Aorta (tissue), 5 donors: ENCODE results near the gene ZNF350. TPM values are rescaled to one million over a fixed set of nuclear protein-coding genes. Genes with fewer than 3 reads are reported as not detected.
"Not testable (repeated sequence)": the region's sequence is repeated elsewhere in the genome, so short reads cannot be mapped to it uniquely, and the experiment has no call there.

Experiments
- ATAC-seq: fragments of 200-7000 bp; cut with Tn5 transposase; one replicate; pipeline ENCODE4 v1.9.1; 2022; ENCODE audit warnings: moderate library complexity; ENCODE audit not compliant: low FRiP score
- DNase-seq, 2 donors: peaks; one replicate each; pipeline ENCODE4 v3.0.0-alpha.2; 2020
- H3K27ac ChIP-seq, 2 donors: one replicate each; pipeline ENCODE4 v1.5.1; 2013; ENCODE audit warnings: low read length in 2 of 2, mild to moderate bottlenecking in 2 of 2, moderate library complexity in 2 of 2, control low read depth in 1 of 2, inconsistent platforms in 1 of 2, low read depth in 1 of 2
- H3K27me3 ChIP-seq, 2 donors: one replicate each; pipeline ENCODE4 v1.6.1; 2013; ENCODE audit warnings: control low read depth in 1 of 2, low read length in 1 of 2, mild to moderate bottlenecking in 1 of 2, moderate library complexity in 1 of 2; ENCODE audit not compliant: insufficient read depth in 2 of 2, control insufficient read depth in 1 of 2
- H3K36me3 ChIP-seq, 2 donors: one replicate each; pipeline ENCODE4 v1.6.1; 2013; ENCODE audit warnings: control low read depth in 1 of 2, low read length in 1 of 2, mild to moderate bottlenecking in 1 of 2; ENCODE audit not compliant: insufficient read depth in 2 of 2, control insufficient read depth in 1 of 2
- H3K4me1 ChIP-seq, 2 donors: one replicate each; pipeline ENCODE4 v1.6.1; 2013; ENCODE audit warnings: low read length in 2 of 2, control low read depth in 1 of 2, mild to moderate bottlenecking in 1 of 2, moderate library complexity in 1 of 2; ENCODE audit not compliant: insufficient read depth in 2 of 2, control insufficient read depth in 1 of 2
- H3K4me3 ChIP-seq, 2 donors: one replicate each; pipeline ENCODE4 v1.5.1; 2013; ENCODE audit warnings: low read length in 2 of 2, control low read depth in 1 of 2, mild to moderate bottlenecking in 1 of 2
- H3K9me3 ChIP-seq: one replicate; pipeline ENCODE4 v1.6.1; 2013; ENCODE audit warnings: mild to moderate bottlenecking, low read length; ENCODE audit not compliant: control insufficient read depth
- WGBS, 2 donors: extraction: QIAGEN DNeasy Blood & Tissue Kit; methylation state at CpG; one replicate each; pipeline ENCODE4 v1.1.7; 2013; 5-methylcytosine and 5-hydroxymethylcytosine counted together
- intact Hi-C, 2 donors: fragments of 100-400 bp; cut with DNase I; formaldehyde crosslinking; loops; one replicate each; pipeline versions ENCODE4 v1.14.2 to v1.15.0; 2022
- long read RNA-seq, 2 donors: library from polyadenylated mRNA; unstranded; transcript quantifications; one replicate each; pipeline ENCODE4 v2.0.0, GENCODE V29; 2020 to 2021
- polyA plus RNA-seq, 2 donors: library from polyadenylated mRNA; stranded (reverse); fragments of 200-250 nt; gene quantifications; one replicate each; pipeline ENCODE4 v1.2.3, GENCODE V29; 2013
- total RNA-seq, 2 donors: library from RNA; stranded (reverse); fragmentation: NEBNext Ultra II Directional; extraction: Animal tissue kit (Norgen Biotek cat#: 25700); gene quantifications; one replicate each; pipeline ENCODE4 v1.2.1, GENCODE V29; 2021
- donor health status: healthy with polysubstance abuse.
- donor health status: Bipolar disorder and iron deficiency.
- donor health status: DM: no; HTN: no; CAD: no.
- donor health status: DM: no; HTN: no; CAD: no.
- donor health status: DM: yes; HTN: yes; CAD: no.

Gene ZNF350
- total RNA-seq (10 to 100 TPM; 13.2 to 17.7 TPM), polyA plus RNA-seq (10 to 100 TPM in 1 of 2 donors, 1 to 10 TPM in 1; 9.9 to 11.9 TPM)
- long read RNA-seq, donor 1, transcript ZNF350-204 (2 exons, 1,601 nt): minor isoform, 5 of 45 reads
- long read RNA-seq, donor 1, transcript ZNF350-201 (5 exons, 2,338 nt): major isoform, 27 of 45 reads
- long read RNA-seq, donor 1, partial matches to known transcripts: 2 of 45 reads
- long read RNA-seq, donor 1, other reads (novel, unspliced or antisense): 11 of 45 reads
- long read RNA-seq, donor 2, partial matches to known transcripts: 1 of 8 reads
- long read RNA-seq, donor 2, other reads (novel, unspliced or antisense): 3 of 8 reads

DNA sequence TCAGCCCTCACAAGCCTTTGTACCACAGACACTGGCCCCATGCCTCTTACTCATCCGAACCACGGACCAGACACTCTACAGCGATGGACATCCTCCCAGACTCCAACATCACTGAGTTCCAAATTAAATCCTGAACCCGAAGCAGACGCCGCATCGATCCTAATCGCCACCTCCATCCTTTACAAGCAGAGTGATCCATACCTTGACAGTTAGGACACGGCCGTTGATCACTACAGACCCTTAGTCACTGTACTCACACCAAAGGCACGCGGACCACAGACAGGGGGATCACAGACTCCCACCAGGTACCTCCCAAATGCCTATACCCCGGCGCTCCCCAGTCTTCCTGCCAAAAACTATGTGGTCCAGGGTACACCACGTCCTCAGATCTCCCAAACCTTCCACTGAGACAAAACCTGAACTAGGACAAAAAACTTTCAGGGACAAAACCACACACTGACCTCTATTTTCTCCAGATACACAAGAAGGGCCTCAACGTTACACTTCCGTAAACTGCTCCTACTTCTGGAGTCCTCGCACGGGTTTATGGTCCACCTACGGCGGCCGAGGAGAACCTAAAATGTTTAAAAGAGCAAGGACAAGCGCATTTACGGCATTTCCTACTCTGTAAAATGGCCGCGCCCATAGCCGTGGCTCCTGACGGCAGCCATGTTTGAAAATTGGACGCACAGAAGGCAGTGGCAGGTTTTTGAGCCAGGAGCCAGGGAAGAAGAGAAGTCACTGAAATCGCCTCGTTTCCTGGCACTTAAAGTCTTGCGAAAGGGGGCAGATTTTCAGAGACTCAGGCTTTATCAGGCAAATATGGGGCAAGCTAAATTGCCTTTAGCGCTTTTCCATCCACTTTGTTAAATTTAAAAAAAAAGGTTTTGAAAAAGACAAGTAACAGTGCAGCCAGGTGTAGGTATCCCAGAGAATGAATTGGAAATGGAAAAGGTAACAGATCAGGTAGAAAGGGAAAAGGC is at the start of gene ZNF350:
ZNF350 (minus strand) TSS at position 532 of the 983 bp plus-strand sequence. CDS start 12,480 bp downstream, outside the sequence.
- ATAC-seq (peak; percentile 98), DNase-seq (peak; percentile 94 to 95)
- H3K4me1 ChIP-seq: no peaks in the 10 kb centered on the region
- H3K27ac ChIP-seq: peak within 1 kb of the TSS in 1 of 2 donors; percentile 65
- no peaks in the 10 kb centered on the region for H3K36me3 ChIP-seq
- intact Hi-C loops: loop anchor here in 1 of 2 donors (5.0 to 10.0 kb wide), 3 partner anchors 41 to 92 kb away; partner anchors contain the start of genes ZNF613 and ZNF614
- H3K9me3 ChIP-seq: peaks cover 9% of the 10 kb centered on the region
- 2 to 3% methylated on average over 33 of the region's 33 CpGs for WGBS, 2 donors
- peak within 1 kb of the TSS; percentile 99 for H3K4me3 ChIP-seq
- no peaks in the 10 kb centered on the region for H3K27me3 ChIP-seq

DNA sequence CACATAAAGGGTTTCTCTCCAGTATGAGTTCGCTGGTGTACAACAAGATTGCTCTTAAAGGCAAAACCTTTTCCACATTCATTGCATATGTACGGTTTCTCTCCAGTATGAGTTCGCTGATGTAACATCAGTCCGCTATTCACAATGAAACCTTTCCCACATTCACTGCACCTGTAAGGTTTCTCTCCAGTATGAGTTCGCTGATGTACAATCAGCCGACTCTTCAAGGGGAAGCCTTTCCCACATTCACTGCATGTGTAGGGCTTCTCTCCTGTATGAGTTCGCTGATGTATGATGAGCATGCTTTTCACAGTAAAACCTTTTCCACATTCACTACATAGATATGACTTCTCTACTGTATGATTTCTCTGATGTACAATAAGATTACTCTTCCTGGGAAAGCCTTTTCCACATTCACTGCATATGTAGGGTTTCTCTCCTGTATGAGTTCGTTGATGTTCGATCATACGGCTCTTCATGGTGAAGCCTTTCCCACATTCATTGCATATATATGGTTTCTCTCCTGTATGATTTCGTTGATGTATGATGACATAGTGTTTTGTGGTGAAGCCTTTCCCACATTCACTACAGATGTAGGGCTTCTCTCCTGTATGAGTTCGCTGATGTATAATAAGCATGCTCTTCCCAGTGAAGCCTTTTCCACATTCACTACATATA is 47.5 kb upstream of the ZNF350 start:
- peaks cover 21 to 48% of the 10 kb centered on the region in 2 donors for H3K36me3 ChIP-seq
- H3K27me3 ChIP-seq: no peaks in the 10 kb centered on the region
- peaks cover 32% of the 10 kb centered on the region for H3K9me3 ChIP-seq
- intact Hi-C loops: no loop called here
- no peak overlapping the region for H3K27ac ChIP-seq
- no peak for DNase-seq
- WGBS, 2 donors: 97 to 98% methylated on average over 12 of the region's 12 CpGs
- H3K4me1 ChIP-seq: no peaks in the 10 kb centered on the region
- H3K4me3 ChIP-seq: peak overlapping the region in 1 of 2 donors; percentile 46
- no peak for ATAC-seq

DNA sequence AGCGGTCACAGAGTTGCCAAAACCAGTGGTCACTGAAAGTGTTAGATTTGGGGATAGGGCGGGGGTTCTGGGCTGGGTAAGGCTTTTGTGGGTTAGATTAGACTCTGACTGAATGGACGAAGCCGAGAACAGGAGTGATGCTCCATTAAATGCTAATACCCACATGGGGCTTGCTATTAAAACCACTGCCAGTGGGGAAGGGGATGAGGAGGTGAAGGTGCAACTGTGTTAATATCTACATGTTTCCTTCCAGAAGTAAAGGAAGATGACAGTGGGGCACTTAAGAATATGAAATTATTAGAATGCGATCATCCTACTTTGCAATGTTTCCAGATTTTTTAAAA is 42.1 kb upstream of the ZNF350 start:
- Histone ChIP-seq H3K4me1 (peaks cover 0 to 5% of the 10 kb centered on the region in 2 donors), H3K27ac (peak overlapping the region; percentile 38 to 57), H3K36me3 (peaks cover 9 to 21% of the 10 kb centered on the region in 2 donors), H3K27me3 (no peaks in the 10 kb centered on the region), H3K4me3 (peak overlapping the region; percentile 20 to 79), H3K9me3 (peaks cover 15% of the 10 kb centered on the region)
- 12 to 15% methylated on average over 5 of the region's 5 CpGs for WGBS, 2 donors
- intact Hi-C loops: loop anchor here in 1 of 2 donors (5.0 kb wide), 1 partner anchor 41 kb away; the partner anchor contains the start of gene ZNF350
- DNase-seq: no peak
- ATAC-seq: peak; percentile 56

DNA sequence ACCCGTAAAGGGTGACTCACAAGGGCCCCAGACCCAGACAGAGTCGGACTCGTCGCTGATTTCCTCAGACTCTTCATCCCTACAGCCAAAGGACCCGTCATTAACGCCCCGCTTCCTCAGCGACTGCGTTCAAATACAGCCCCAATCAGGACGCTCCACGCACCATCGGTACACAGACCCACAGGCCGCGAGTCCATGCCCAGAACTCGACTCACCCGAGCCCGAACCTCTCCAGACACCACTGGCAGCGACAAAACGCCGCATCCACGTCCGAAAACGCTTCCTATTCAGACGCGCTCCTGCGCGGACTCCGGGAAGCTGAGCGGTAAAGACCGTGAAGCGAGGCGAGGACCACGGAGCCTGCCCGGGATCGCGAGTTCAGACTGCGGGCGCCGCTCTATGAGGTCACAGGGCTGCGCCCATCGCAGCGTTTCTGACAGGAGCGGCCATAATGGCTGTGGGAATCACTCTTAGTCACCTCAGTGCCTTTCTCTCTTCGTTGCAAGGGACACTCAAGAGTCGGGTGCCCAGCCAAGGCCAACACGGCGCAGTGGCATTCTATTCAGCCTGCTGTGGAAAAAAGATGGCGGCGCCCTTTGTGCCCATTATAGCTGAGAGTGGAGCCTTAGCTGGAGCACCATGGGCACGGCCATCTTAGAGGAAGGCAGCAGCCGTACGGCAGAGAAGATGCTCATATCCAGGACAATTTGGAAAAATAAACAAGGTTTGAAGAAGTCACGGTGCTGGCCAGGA is 41.6 kb upstream of the ZNF350 start, which contains the start of gene ZNF614:
ZNF614 (minus strand) TSS at position 353 of the 753 bp plus-strand sequence. CDS start 2,634 bp downstream, outside the sequence.
- peaks cover 13 to 23% of the 10 kb centered on the region in 2 donors for H3K36me3 ChIP-seq
- peaks cover 16% of the 10 kb centered on the region for H3K9me3 ChIP-seq
- DNase-seq (peak; percentile 92 to 96), ATAC-seq (peak; percentile 97)
- H3K27me3 ChIP-seq: no peaks in the 10 kb centered on the region
- H3K4me1 ChIP-seq: peaks cover 0 to 5% of the 10 kb centered on the region in 2 donors
- WGBS, 2 donors: 0% methylated on average over 53 of the region's 53 CpGs
- peak within 1 kb of the TSS; percentile 20 to 79 for H3K4me3 ChIP-seq
- peak within 1 kb of the TSS; percentile 38 to 57 for H3K27ac ChIP-seq
- intact Hi-C loops: loop anchor here in 1 of 2 donors (5.0 kb wide), 1 partner anchor 41 kb away; the partner anchor contains the start of gene ZNF350

DNA sequence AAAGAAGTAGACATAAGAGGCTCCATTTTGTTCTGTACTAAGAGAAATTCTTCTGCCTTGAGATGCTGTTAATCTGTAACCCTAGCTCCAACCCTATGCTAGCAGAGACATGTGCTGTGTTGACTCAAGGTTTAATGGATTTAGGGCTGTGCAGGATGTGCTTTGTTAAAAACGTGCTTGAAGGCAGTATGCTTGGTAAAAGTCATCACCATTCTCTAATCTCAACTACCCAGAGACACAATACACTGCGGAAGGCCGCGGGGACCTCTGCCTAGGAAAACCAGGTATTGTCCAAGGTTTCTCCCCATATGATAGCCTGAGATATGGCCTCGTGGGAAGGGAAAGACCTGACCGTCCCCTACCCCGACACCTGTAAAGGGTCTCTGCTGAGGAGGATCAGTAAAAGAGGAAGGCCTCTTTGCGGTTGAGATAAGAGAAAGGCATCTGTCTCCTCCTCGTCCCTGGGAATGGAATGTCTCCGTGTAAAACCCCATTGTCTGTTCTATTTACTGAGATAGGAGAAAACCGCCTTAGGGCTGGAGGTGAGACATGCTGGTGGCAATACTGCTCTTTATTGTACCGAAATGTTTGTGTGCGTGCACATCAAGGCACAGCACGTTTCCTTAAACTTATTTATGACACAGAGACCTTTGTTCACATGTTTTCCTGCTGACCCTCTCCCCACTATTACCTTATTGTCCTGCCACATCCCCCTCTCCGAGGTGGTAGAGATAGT is 39.8 kb upstream of the ZNF350 start:
- H3K4me3 ChIP-seq, H3K27me3 ChIP-seq, H3K4me1 ChIP-seq, ATAC-seq, DNase-seq, H3K27ac ChIP-seq: not testable (repeated sequence)
- intact Hi-C loops: loop anchor here in 1 of 2 donors (5.0 kb wide), 1 partner anchor 39 kb away; the partner anchor contains the start of gene ZNF350
- 90 to 91% methylated on average over 15 of the region's 15 CpGs for WGBS, 2 donors
- H3K36me3 ChIP-seq: peaks cover 15 to 26% of the 10 kb centered on the region in 2 donors
- H3K9me3 ChIP-seq: peaks cover 19% of the 10 kb centered on the region

DNA sequence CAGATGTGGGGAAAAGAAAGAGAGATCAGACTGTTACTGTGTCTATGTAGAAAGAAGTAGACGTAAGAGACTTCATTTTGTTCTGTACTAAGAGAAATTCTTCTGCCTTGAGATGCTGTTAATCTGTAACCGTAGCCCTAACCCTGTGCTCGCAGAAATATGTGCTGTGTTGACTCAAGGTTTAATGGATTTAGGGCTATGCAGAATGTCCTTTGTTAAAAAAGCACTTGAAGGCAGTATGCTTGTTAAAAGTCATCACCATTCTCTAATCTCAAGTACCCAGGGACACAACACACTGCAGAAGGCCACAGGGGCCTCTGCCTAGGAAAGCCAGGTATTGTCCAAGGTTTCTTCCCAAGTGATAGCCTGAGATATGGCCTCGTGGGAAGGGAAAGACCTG is 37.8 kb upstream of the ZNF350 start:
- intact Hi-C loops, H3K27me3 ChIP-seq, H3K4me1 ChIP-seq, H3K4me3 ChIP-seq, DNase-seq, H3K27ac ChIP-seq, ATAC-seq: not testable (repeated sequence)
- Histone ChIP-seq H3K36me3 (peaks cover 24 to 41% of the 10 kb centered on the region in 2 donors), H3K9me3 (peaks cover 24% of the 10 kb centered on the region)
- WGBS, 2 donors: 96 to 98% methylated on average over 4 of the region's 4 CpGs

DNA sequence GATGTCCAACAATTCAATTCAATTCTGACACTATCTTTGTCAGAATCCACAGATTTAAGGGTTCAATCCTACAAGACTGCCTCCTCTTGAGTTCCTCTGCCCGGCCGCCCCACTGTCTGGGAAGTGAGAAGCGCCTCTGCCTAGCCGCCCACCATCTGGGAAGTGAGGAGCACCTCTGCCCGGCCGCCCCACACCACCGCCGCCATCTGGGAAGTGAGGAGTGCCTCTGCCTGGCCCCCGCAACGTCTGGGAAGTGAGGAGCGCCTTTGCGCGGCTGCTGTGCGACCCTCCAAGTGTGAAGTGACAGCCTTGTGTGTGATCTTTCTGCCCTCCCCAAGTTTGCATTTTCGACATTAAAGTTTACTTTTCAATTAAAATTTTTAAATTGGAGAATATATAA is 35.6 kb upstream of the ZNF350 start:
- ATAC-seq (no peak), DNase-seq (no peak)
- intact Hi-C loops: no loop called here
- no peaks in the 10 kb centered on the region for H3K27me3 ChIP-seq
- peaks cover 0 to 2% of the 10 kb centered on the region in 2 donors for H3K4me1 ChIP-seq
- peaks cover 32% of the 10 kb centered on the region for H3K9me3 ChIP-seq
- no peak overlapping the region for H3K4me3 ChIP-seq
- H3K36me3 ChIP-seq: peaks cover 32 to 50% of the 10 kb centered on the region in 2 donors
- 96 to 97% methylated on average over 15 of the region's 15 CpGs for WGBS, 2 donors
- H3K27ac ChIP-seq: no peak overlapping the region
